Endothelial cell of umbilical vein (primary cell): Measurements from ENCODE around the gene PRMT7. TPM values are rescaled to one million over a fixed set of nuclear protein-coding genes. Genes with fewer than 3 reads are reported as not detected.

Source experiments
- BruUV-seq: library from RNA; stranded (reverse); fragments of 400-500 nt; replicated peaks from 2 replicates; lab custom pipeline; 2021; lab: Mats Ljungman, UMichigan
- CTCF ChIA-PET: fragments of 300-600, 350-600 bp; sonication (Branson Sonifier 250); formaldehyde crosslinking; loops from one replicate; lab custom pipeline; 2021; ENCODE audit warnings: antibody characterized with exemption, inconsistent platforms; lab: Charles Lee
- POLR2A ChIA-PET: fragments of 300-600, 350-600 bp; sonication (Branson Sonifier 250); formaldehyde crosslinking; loops from one replicate; lab custom pipeline; 2021; ENCODE audit warnings: antibody characterized with exemption, inconsistent platforms; lab: Charles Lee
- DNase-seq: peaks from one replicate; pipeline ENCODE4 v3.0.0-alpha.2; 2011; ENCODE audit warnings: low read depth, low spot score
- FAIRE-seq: peaks from 2 replicates; lab custom pipeline; 2011; peaks lifted over from hg19 to GRCh38; lab: Jason Lieb, UNC
- H2AFZ ChIP-seq: 2 replicates; pipeline ENCODE4 v1.6.0; 2012; ENCODE audit warnings: low read depth, low read length, control low read depth, inconsistent platforms
- H3K27ac ChIP-seq: 2 replicates; pipeline ENCODE4 v1.5.1; 2011; ENCODE audit warnings: low read depth, mild to moderate bottlenecking, control low read depth, low read length, moderate library complexity; ENCODE audit not compliant: insufficient read depth
- H3K27me3 ChIP-seq, 2 experiments: 2 replicates each; pipeline versions ENCODE4 v1.6.0 to v1.6.1; 2011; ENCODE audit warnings: low read length in 2 of 2, mixed read lengths in 1 of 2; ENCODE audit not compliant: control insufficient read depth in 2 of 2, insufficient read depth in 2 of 2
- H3K36me3 ChIP-seq, 2 experiments: 2 replicates in 1 of 2; 3 replicates in 1 of 2; pipeline ENCODE4 v1.5.1; 2011; ENCODE audit warnings: low read length in 2 of 2, mild to moderate bottlenecking in 1 of 2, moderate library complexity in 1 of 2; ENCODE audit not compliant: control insufficient read depth in 2 of 2, insufficient read depth in 2 of 2; ENCODE audit errors: extremely low read depth in 1 of 2
- H3K4me1 ChIP-seq: 3 replicates; pipeline ENCODE4 v1.5.1; 2011; ENCODE audit warnings: mild to moderate bottlenecking, low read length; ENCODE audit not compliant: control insufficient read depth, insufficient read depth; ENCODE audit errors: extremely low read depth
- H3K4me2 ChIP-seq: 2 replicates; pipeline ENCODE4 v1.6.1; 2011; ENCODE audit warnings: low read length, control low read depth, mixed read lengths; ENCODE audit not compliant: insufficient read depth
- H3K4me3 ChIP-seq, 3 experiments: fragments of 200-600 bp in 1 of 3; sonication (generic), shearing (Covaris generic) in 1 of 3; replicated peaks in 1 of 3; 2 replicates each; pipeline ENCODE4 v1.5.1; 2011 to 2016; ENCODE audit warnings: control low read depth in 3 of 3, low read length in 3 of 3, mild to moderate bottlenecking in 2 of 3, inconsistent platforms in 1 of 3, low read depth in 1 of 3, moderate library complexity in 1 of 3; ENCODE audit not compliant: insufficient read depth in 1 of 3
- H3K79me2 ChIP-seq: 2 replicates; pipeline ENCODE4 v1.6.0; 2012; ENCODE audit warnings: low read length, inconsistent platforms; ENCODE audit not compliant: control insufficient read depth, insufficient read depth
- H3K9ac ChIP-seq: replicated peaks from 2 replicates; pipeline ENCODE3; 2011; ENCODE audit warnings: low read length, control low read depth; ENCODE audit not compliant: insufficient read depth; ENCODE audit errors: extremely low read depth
- H3K9me1 ChIP-seq: replicated peaks from 3 replicates; pipeline ENCODE4 v1.6.0; 2011; ENCODE audit warnings: mild to moderate bottlenecking, low read length; ENCODE audit not compliant: control insufficient read depth, insufficient read depth; ENCODE audit errors: extremely low read depth
- H3K9me3 ChIP-seq: replicated peaks from 2 replicates; pipeline ENCODE4 v1.5.1; 2012; ENCODE audit warnings: low read length, inconsistent platforms; ENCODE audit not compliant: control insufficient read depth, insufficient read depth
- H4K20me1 ChIP-seq: replicated peaks from 2 replicates; pipeline ENCODE3; 2011; ENCODE audit warnings: mild to moderate bottlenecking, low read length; ENCODE audit not compliant: control insufficient read depth, insufficient read depth; ENCODE audit errors: extremely low read depth
- CTCF ChIP-seq, 2 donors: IDR thresholded peaks; 1 replicate in 1 of 2; 2 replicates in 1 of 2; pipeline ENCODE4 v1.5.1; 2011; ENCODE audit warnings: low read length in 2 of 2, mild to moderate bottlenecking in 2 of 2, moderate library complexity in 2 of 2, control low read depth in 1 of 2, inconsistent platforms in 1 of 2, low read depth in 1 of 2; ENCODE audit not compliant: insufficient read depth in 1 of 2; ENCODE audit errors: extremely low read depth in 1 of 2
- EZH2 ChIP-seq: IDR thresholded peaks from 2 replicates; pipeline ENCODE4 v1.6.1; 2012; ENCODE audit warnings: borderline replicate concordance, low read depth, mild to moderate bottlenecking, moderate library complexity, low read length, inconsistent platforms; ENCODE audit not compliant: severe bottlenecking
- GATA2 ChIP-seq: IDR thresholded peaks from 2 replicates; pipeline ENCODE4 v1.7.0; 2011; ENCODE audit warnings: low read depth, mild to moderate bottlenecking, moderate library complexity, mixed read lengths, low read length; ENCODE audit not compliant: insufficient read length, insufficient read depth
- JUN ChIP-seq: IDR thresholded peaks from 2 replicates; pipeline ENCODE4 v1.6.1; 2011; ENCODE audit warnings: borderline replicate concordance, low read depth; ENCODE audit not compliant: insufficient read length, insufficient read depth
- dilution Hi-C: fragments of 300-500 bp; cut with MboI; formaldehyde crosslinking; loops from one replicate; pipeline ENCODE4 v1.15.0; 2019; ENCODE audit warnings: low sequenced_read_pairs; ENCODE audit not compliant: extremely low pct_ligation_motif_present
- intact Hi-C: fragments of 100-400 bp; cut with micrococcal nuclease; formaldehyde crosslinking; loops from one replicate; pipeline ENCODE4 v1.10.0; 2022
- polyA plus RNA-seq, 4 experiments: library from polyadenylated mRNA; depleted of rRNA in 3 of 4; stranded (reverse) in 3 of 4; unstranded in 1 of 4; fragments of >200 nt; gene quantifications; 2 replicates each; pipeline versions ENCODE4 v1.2.1 to v1.2.3, GENCODE V29; 2011 to 2012; ENCODE audit warnings: missing spikeins in 1 of 4
- total RNA-seq: library from RNA; stranded (reverse); gene quantifications from 2 replicates; pipeline ENCODE4 v1.2.3, GENCODE V29; 2021
- TF ChIP-seq, protein P1 (sequence below): IDR thresholded peaks from 2 replicates; pipeline ENCODE4 v1.6.1; 2011; ENCODE audit not compliant: insufficient read depth, insufficient read length

Gene PRMT7
- total and polyA plus RNA-seq, 2 donors (not counting 3 experiments of a cell fraction or from before 2014, with no cell fraction given) = 43.4 to 57.9 TPM

DNA sequence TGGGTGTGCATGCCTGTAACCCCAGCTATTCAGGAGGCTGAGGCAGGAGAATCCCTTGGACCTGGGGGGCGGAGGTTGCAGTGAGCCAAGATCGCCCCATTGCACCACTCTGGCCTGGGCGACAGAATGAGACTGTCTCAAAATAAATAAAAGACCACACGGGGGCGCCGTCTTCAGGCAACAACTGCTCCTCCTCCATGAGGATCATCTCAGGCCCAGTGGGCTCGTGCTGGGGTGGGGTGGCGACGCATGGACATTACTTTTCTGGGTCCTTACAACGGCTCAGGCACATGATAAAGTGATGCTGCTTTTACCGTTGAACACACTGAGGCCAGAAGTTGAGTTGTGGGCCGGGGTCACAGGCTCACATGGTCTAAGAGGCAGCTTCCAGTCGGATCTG lies 56.2 kb downstream of the PRMT7 start:
- peak; percentile 22 for DNase-seq
- H3K79me2 ChIP-seq = no peaks in the 10 kb centered on the region
- no peak for TF ChIP-seq JUN
- TF ChIP-seq, protein P1, sequence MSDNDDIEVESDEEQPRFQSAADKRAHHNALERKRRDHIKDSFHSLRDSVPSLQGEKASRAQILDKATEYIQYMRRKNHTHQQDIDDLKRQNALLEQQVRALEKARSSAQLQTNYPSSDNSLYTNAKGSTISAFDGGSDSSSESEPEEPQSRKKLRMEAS = no peak
- no peak for TF ChIP-seq GATA2
- TF ChIP-seq EZH2 = no peak
- TF ChIP-seq CTCF (IDR thresholded peaks at IDR 0.05; ENCODE audit: extremely low read depth in 1 of 2, insufficient read depth in 1 of 2, low read depth in 1 of 2, low read length in 2 of 2) = peak; percentile 15 to 53
- no TSS peak for BruUV-seq
- CTCF ChIA-PET = interaction anchor here (1.7 kb wide), 2 partner anchors 15 to 143 kb away, joined by 4 to 5 read pairs; no protein-coding TSS in a partner anchor
- H3K4me1 ChIP-seq = no peaks in the 10 kb centered on the region
- H3K27ac ChIP-seq = no peak overlapping the region
- H3K9me3 ChIP-seq = no peaks in the 10 kb centered on the region
- intact Hi-C loops (no loop called here), dilution Hi-C loops (no loop called here)
- H3K4me3 ChIP-seq = no peak overlapping the region
- no peak for FAIRE-seq
- H3K36me3 ChIP-seq = no peaks in the 10 kb centered on the region
- no peak overlapping the region for H3K9ac ChIP-seq
- H2AFZ ChIP-seq = no peak overlapping the region
- no peaks in the 10 kb centered on the region for H4K20me1 ChIP-seq
- no peaks in the 10 kb centered on the region for H3K9me1 ChIP-seq
- POLR2A ChIA-PET = no interaction called here
- no peak overlapping the region for H3K4me2 ChIP-seq
- H3K27me3 ChIP-seq = no peaks in the 10 kb centered on the region
